KOPT-K1 (cell line): Measurements from ENCODE around the gene BOD1.

ENCODE experiments used
- H3K27ac ChIP-seq: fragments of 200-600 bp; sonication (generic); 2 replicates; pipeline ENCODE4 v1.5.1; 2016; ENCODE audit warnings: antibody characterized with exemption, mild to moderate bottlenecking, low read depth, low read length; ENCODE audit not compliant: poor library complexity, severe bottlenecking
- H3K36me3 ChIP-seq: fragments of 200-600 bp; sonication (generic); 2 replicates; pipeline ENCODE4 v1.5.1; 2017; ENCODE audit warnings: antibody characterized with exemption, mild to moderate bottlenecking, low read length, moderate library complexity; ENCODE audit not compliant: insufficient read depth
- H3K9me3 ChIP-seq: fragments of 200-600 bp; sonication (generic); 2 replicates; pipeline ENCODE4 v1.5.1; 2017; ENCODE audit warnings: antibody characterized with exemption, low read length, mild to moderate bottlenecking; ENCODE audit not compliant: insufficient read depth, poor library complexity, severe bottlenecking

Gene BOD1

GRCh38 chr5:173581408-173582215 is 34.8 kb downstream of the BOD1 start:
- no peak overlapping the region for H3K27ac ChIP-seq
- H3K36me3 ChIP-seq, result no peaks in the 10 kb centered on the region
- peaks cover 33% of the 10 kb centered on the region for H3K9me3 ChIP-seq

GRCh38 chr5:173578947-173579615 is 37.4 kb downstream of the BOD1 start:
- Histone ChIP-seq H3K36me3 (no peaks in the 10 kb centered on the region), H3K27ac (no peak overlapping the region), H3K9me3 (peaks cover 12% of the 10 kb centered on the region)

- Histone ChIP-seq H3K36me3 (no peaks in the 10 kb centered on the region), H3K9me3 (peaks cover 12% of the 10 kb centered on the region)
Observed at GRCh38 chr5:173577817-173578216, 38.6 kb downstream of the BOD1 start.

GRCh38 chr5:173577166-173577565 is 39.3 kb downstream of the BOD1 start:
- H3K9me3 ChIP-seq, result peaks cover 12% of the 10 kb centered on the region
- H3K27ac ChIP-seq, result no peak overlapping the region
- H3K36me3 ChIP-seq, result no peaks in the 10 kb centered on the region

More at GRCh38 chr5:173577817-173578216, 38.6 kb downstream of the BOD1 start:
- no peak overlapping the region for H3K27ac ChIP-seq

GRCh38 chr5:173575985-173576384 is 40.5 kb downstream of the BOD1 start:
- Histone ChIP-seq H3K27ac (no peak overlapping the region), H3K36me3 (no peaks in the 10 kb centered on the region)

GRCh38 chr5:173574983-173575382 is 41.5 kb downstream of the BOD1 start:
- Histone ChIP-seq H3K27ac (no peak overlapping the region), H3K36me3 (no peaks in the 10 kb centered on the region), H3K9me3 (peaks cover 12% of the 10 kb centered on the region)

More at GRCh38 chr5:173575985-173576384, 40.5 kb downstream of the BOD1 start:
- peaks cover 12% of the 10 kb centered on the region for H3K9me3 ChIP-seq

GRCh38 chr5:173573126-173573960 is 43.1 kb downstream of the BOD1 start:
- Histone ChIP-seq H3K36me3 (no peaks in the 10 kb centered on the region), H3K27ac (no peak overlapping the region), H3K9me3 (peaks cover 6% of the 10 kb centered on the region)

- H3K36me3 ChIP-seq, result no peaks in the 10 kb centered on the region
- no peak overlapping the region for H3K27ac ChIP-seq
- H3K9me3 ChIP-seq, result peaks cover 8% of the 10 kb centered on the region
Observed at GRCh38 chr5:173572431-173573125, 43.9 kb downstream of the BOD1 start.

- Histone ChIP-seq H3K36me3 (no peaks in the 10 kb centered on the region), H3K27ac (no peak overlapping the region), H3K9me3 (peaks cover 8% of the 10 kb centered on the region)
Observed at GRCh38 chr5:173570321-173571090, 45.9 kb downstream of the BOD1 start.

GRCh38 chr5:173568703-173569102 is 47.7 kb downstream of the BOD1 start:
- Histone ChIP-seq H3K9me3 (peaks cover 8% of the 10 kb centered on the region), H3K27ac (no peak overlapping the region), H3K36me3 (no peaks in the 10 kb centered on the region)

GRCh38 chr5:173568128-173568527 is 48.3 kb downstream of the BOD1 start:
- H3K27ac ChIP-seq, result no peak overlapping the region
- H3K9me3 ChIP-seq, result peaks cover 8% of the 10 kb centered on the region
- H3K36me3 ChIP-seq, result no peaks in the 10 kb centered on the region

GRCh38 chr5:173567548-173567947 is 48.9 kb downstream of the BOD1 start:
- peaks cover 8% of the 10 kb centered on the region for H3K9me3 ChIP-seq
- H3K27ac ChIP-seq, result no peak overlapping the region
- no peaks in the 10 kb centered on the region for H3K36me3 ChIP-seq

GRCh38 chr5:173565491-173566072 is 50.9 kb downstream of the BOD1 start:
- Histone ChIP-seq H3K27ac (no peak overlapping the region), H3K36me3 (no peaks in the 10 kb centered on the region), H3K9me3 (peaks cover 26% of the 10 kb centered on the region)

GRCh38 chr5:173564106-173564505 is 52.3 kb downstream of the BOD1 start:
- H3K27ac ChIP-seq, result no peak overlapping the region
- no peaks in the 10 kb centered on the region for H3K36me3 ChIP-seq
- H3K9me3 ChIP-seq, result peaks cover 40% of the 10 kb centered on the region
